GM18505 (cell line): ENCODE measurements around the gene PIK3C3.
"Not testable (repeated sequence)": the region's sequence is repeated elsewhere in the genome, so short reads cannot be mapped to it uniquely, and the experiment has no call there.

ENCODE experiments used
- ATAC-seq: cut with Tn5 transposase; IDR thresholded peaks from one replicate; pipeline ENCODE4 v1.9.1; 2021; ENCODE audit not compliant: unreplicated experiment
- POLR2A ChIP-seq: IDR thresholded peaks from 4 replicates; pipeline ENCODE4 v1.6.1; 2011; ENCODE audit warnings: borderline replicate concordance; ENCODE audit not compliant: insufficient read depth, insufficient read length; ENCODE audit errors: extremely low read depth

Gene PIK3C3

DNA sequence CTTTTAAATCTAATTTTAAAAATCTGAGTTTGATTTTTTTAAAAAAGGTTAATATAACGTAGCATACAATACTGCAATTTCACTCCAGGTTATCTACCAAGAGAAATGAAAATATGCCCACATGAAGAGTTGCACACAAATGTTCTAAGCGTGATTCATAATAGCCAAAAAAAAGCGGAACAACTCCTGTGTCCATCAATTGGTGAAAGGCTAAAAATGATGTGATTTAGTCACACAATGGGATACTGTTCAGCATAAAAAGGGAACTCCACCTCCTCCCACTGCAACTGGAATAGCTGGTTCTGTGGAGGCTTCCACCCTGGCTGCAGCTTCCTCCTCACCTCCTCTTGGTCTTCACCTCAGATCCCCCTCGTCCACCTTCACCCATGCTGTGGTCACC is 132.8 kb downstream of the PIK3C3 start:
- no peak for ATAC-seq
- no peak for TF ChIP-seq POLR2A

DNA sequence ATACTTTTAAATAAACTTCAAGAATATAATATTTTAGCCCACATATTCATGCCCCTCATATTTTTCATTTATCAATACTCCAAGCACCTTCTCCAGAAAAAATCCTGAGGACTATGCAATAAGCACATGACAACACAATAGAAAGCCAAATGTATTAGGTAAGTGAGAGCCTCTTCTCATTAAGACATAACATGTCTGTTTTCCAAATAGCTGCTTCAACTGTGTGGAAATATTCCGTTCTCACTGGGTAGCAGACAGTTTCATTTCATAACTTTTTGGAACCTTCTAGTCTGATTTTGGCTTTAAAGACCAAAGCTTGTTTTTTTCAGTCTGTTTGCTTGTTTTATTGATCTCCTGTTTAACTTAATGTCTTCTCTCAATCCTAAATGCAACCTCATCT is 137.8 kb downstream of the PIK3C3 start:
- no peak for TF ChIP-seq POLR2A
- no peak for ATAC-seq

DNA sequence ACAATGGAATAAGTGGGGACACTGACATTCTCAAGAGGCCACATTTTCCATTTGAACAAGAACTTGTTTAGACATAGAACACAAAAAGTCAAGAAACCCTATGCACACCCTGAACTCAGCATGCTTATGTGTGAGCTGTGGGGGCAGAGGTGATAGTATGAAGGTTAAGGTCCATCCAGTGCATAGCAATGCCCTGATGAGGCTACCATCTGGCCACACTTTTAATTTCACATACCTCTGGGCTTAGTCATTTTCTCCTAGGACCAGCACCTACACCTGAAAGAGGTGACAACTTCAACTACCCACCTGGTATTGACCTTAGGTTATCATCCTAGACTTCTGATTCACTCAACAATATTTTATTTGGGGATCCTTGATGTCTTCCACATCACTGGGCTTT is 139.8 kb downstream of the PIK3C3 start:
- ATAC-seq, result no peak

DNA sequence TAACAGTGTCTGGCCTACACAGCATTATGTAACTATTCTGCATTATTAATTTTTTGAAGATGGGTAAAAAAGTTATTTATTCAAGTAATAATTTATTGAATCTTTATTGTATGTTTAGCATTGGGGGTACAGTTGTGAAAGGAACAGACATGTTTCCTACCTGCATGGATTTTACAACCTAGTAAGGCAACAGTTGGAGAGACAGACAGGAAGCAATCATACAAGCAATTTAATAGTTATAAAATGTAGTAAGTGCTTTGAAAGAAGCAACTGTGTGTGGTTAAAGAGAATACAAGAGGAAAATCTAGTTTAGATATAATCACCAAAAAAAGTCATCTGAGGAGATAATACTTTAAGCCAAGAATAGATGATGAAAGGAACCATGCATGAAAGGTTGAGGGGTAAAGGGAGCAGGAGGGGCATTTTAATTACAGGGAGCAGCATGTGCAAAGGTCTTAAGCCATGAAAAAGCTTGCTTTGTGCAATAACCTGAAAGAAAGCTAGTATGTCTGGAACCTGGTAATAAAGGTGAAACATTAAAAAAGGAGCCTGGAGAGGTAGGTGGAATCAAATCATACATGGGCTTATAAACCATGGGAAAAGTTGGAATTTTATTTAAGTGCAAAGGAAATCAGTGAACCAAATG is 140.8 kb downstream of the PIK3C3 start:
- ATAC-seq, result no peak
- no peak for TF ChIP-seq POLR2A

More for the DNA sequence above, 139.8 kb downstream of the PIK3C3 start:
- TF ChIP-seq POLR2A, result no peak

DNA sequence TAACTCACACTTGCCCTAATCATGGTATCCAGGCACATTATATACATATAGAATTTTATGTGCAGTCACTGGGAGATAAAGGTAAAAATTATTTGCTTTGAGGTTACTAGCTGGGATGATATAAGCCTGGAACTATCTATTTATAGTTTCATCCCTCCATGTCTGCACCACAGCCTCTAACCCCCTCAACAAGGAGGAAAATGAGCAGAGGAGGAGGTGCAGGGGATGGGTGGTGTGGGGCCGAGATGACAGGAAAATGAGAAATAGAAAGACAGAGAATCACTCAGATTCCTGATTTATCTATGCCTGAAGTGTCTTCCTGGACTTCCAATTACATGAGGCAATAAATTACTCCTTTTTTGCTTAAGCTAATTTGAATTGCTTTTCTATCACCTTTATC is 145.2 kb downstream of the PIK3C3 start:
- no peak for ATAC-seq

DNA sequence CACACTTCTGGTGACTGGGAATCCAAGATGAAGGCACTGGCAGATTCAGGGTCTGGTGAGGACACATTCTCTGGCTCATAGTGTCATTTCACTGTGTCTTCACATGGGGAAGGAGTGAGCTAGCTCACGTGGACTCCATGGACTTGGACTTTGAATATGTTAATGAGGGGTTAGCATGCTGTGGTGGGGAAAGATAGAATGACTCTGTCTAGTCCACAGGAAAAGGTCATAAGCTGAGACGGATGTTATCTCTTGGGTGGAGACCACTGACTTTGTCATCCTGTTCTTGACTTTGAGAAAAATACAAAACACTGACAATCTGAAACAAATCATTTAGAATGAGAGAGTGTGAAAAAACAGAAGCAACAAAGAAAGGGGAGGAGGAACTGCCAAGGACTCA is 145.9 kb downstream of the PIK3C3 start:
- no peak for TF ChIP-seq POLR2A
- ATAC-seq, result no peak

More for the DNA sequence above, 145.2 kb downstream of the PIK3C3 start:
- TF ChIP-seq POLR2A, result no peak

DNA sequence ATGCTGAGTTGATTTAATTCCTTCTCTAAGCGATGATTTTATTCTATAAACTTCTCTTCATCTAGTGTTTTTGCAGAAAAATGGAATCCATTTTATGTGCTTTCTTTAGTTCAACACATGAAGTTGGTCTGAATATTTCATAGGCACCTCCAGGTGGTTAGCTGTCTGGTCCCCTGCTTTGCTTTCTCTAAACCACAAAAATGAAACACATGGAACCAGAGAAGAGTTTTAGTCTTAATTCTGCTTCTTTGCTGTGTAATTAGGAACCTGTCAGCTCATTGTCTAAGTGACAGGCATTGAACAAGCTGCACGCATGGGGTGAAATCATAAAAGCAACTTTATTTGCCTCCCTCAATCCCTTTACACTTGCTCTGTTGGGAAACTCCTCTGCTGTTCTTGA is 150.4 kb downstream of the PIK3C3 start:
- TF ChIP-seq POLR2A, result no peak
- no peak for ATAC-seq

DNA sequence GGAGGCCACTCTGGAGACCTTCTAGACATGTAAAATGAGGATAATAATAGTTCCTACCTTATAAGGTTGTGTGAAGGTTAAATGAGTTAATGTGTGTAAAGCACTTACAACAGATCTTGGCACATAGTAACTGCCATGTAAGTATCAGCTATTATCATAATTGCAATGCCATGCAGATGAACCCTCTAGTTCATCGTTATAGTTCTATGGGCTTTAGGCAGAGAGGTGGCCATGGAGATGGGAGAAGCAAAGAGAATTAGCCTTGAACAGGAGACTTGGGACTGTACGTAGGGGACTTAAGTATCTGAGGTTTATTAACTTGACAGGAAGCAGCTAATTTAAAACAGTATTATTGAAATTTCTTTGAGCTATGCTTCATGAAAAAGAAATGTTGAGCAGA is 151.8 kb downstream of the PIK3C3 start:
- no peak for TF ChIP-seq POLR2A
- ATAC-seq, result no peak

DNA sequence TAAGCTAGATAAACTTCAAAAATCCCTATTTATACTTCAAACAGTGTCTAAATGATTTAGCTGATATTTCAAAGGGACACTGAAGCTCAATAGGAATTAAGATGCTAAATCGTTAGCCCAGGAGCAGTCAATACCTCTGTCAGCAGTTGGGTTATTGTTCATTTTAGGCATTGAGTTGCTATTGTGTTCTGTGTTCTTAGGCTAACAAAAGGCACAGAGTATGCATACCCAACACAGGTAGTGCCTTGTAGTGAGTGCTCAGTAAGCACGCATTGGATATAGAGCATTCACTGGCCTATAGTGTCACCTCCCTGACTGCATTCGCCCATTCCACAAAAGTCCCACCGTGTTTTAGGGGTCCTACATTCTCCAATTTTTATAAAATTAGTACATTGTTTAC is 152.3 kb downstream of the PIK3C3 start:
- no peak for ATAC-seq
- TF ChIP-seq POLR2A, result no peak

DNA sequence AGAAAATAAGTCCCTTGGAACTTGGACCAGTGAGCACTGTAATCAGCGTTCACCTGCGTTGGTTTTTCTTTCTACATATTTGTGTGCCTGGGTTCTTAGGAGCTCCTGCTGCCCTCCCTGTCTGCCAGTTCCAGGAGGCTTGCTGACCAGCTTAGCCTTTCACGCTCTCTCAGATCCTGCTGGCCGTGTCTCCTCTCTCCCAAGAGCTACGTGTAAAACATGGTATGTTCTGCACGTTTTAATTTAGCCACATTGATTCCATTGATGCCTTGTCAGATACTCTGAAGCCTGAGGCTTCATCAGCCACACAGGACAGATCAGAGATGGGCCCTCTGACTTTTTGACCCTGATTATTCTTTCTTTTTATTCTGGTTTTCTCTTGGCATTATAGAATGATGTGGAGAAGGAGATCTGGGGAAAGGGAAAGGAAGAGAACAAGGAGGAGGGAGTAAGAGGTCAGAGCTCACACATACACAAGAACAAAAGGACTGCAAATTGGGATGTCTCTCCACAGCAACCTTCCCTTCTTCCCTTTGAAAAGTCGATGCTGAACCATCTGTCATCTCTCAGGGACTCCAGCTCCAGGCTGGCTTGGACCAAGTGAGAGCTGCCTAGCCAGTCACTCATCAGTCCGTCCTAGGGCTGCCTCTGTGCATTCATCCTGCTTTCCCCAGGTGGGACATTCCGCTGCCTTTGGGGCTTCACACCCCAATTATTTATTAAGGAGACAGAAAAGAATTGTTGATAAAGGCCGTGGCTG is 152.8 kb downstream of the PIK3C3 start:
- no peak for ATAC-seq
- TF ChIP-seq POLR2A, result no peak

DNA sequence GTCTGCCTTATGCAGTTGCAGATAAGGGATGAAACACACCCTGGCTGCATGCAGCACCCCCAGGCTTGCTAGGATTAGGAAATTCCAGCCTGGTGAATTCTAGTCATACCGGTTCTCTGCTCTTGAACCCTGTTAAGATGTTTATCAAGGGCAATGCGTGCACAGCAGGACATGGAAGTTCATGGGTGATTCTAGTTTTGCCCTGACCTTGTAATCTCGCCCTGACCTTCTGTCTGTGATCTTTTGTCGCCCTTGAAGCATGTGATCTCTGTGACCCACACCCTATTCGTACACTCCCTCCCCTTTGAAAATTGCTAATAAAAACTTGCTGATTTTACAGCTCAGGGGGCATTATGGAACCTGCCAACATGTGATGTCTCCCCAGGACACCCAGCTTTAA is 157.1 kb downstream of the PIK3C3 start:
- not testable (repeated sequence) for ATAC-seq

DNA sequence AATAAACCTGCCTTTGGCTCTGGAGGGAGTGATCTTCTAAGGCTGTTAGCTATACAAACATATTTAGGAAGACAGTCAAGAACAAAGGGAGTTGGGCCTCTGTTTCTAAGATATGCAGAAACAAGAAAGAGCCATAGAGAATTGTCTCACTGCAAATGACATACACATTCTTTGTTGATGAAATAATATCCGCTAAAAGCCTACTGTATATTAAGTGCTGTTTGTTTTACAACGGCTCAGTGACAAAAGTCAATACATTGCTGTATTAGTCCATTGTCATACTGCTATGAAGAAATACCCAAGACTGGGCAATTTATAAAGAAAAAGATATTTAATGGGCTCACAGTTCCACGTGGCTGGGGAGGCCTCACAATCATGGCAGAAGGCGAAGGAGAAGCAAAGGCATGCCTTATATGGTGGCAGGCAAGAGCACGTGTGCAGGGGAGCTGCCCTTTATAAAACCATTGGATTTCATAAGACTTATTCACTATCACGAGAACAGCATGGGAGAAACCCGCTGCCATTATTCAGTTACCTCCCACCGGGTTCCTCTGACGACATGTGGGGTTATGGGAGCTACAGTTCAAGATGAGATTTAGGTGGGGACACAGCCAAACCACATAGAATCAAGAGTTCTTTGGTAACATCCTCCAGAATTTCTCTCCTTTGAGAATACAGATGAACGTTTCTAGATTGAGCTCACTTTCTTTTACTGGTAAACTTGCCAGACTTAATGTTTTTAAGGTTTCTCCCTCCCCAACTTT is 157.8 kb downstream of the PIK3C3 start:
- no peak for ATAC-seq
- TF ChIP-seq POLR2A, result no peak

DNA sequence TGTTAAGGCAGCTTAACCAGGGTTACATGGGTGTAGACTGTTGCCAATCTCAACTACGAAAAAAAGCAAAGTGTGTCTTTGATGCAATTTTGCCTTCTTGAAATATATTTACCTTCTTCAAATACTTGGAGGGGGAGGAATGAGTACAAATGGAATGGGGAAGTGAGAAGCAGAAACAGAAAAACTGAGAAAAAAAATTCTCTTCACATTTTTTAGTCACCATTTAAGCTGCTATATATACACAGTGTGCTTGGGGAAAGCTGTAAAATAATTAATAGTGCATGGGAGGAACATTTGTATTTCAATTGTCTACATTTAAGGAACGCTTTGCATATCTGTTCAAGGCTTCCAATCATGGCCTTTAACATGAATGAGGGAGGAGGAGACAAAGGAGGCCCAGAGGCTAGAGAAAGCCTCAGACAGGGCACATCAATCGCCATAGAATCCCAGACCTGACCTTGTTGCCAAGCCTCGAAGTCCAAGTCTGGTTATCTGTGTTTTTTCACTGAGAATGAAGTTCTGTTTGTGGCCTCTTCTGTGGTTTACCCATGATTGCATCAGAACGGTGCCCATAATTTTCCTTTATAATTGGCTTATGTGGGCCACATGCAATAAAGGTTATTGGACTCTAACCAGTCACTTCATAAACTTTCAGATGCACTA is 158.6 kb downstream of the PIK3C3 start:
- peak; percentile 68 for ATAC-seq
- no peak for TF ChIP-seq POLR2A
